Measurements from ENCODE around the gene CSNK1G2. TPM values are rescaled to one million over a fixed set of nuclear protein-coding genes. Genes with fewer than 3 reads are reported as not detected.

CSNK1G2 gene
- total RNA-seq, 4 donors from 2014 or later, result 75.0 to 321 (median 140) TPM

- no peaks in the 10 kb centered on the region for H3K9me3 ChIP-seq
- no peak overlapping the region for H3K4me3 ChIP-seq
- 77 to 88% methylated on average over 6 of the region's 6 CpGs for WGBS, 2 donors (ENCODE audit: low coverage in 1 of 2)
- no peak for DNase-seq
- intact Hi-C loops (cut with DNase I; ENCODE audit: low total_unique reads) (no loop called here), in situ Hi-C loops (cut with MboI; ENCODE audit: low pct_ligation_motif_present in 1 of 4, low pct_unique_long_range_greater_than_20kb in 1 of 4, low sequenced_read_pairs in 3 of 4) (no loop called here)
- TF ChIP-seq POLR2AphosphoS5 (IDR thresholded peaks at IDR 0.05), result no peak
- TF ChIP-seq EP300 (IDR thresholded peaks at IDR 0.05; ENCODE audit: low read depth), result no peak
- no peak for TF ChIP-seq CTCF (IDR thresholded peaks at IDR 0.05)
- no peak for TF ChIP-seq POLR2A (IDR thresholded peaks at IDR 0.05)
- H3K4me1 ChIP-seq, result peaks cover 0 to 35% (median 28%) of the 10 kb centered on the region in 4 donors
- H3K36me3 ChIP-seq, result no peaks in the 10 kb centered on the region
- no peaks in the 10 kb centered on the region for H3K27me3 ChIP-seq
- H3K27ac ChIP-seq, result peak overlapping the region; percentile 44 to 92 (median 72)
These were observed 38.0 kb upstream of the CSNK1G2 start for GRCh38 chr19:1902923-1903322.

GRCh38 chr19:1904860-1905109 lies 36.2 kb upstream of the CSNK1G2 start:
- in situ Hi-C loops (cut with MboI; ENCODE audit: low pct_ligation_motif_present in 1 of 4, low pct_unique_long_range_greater_than_20kb in 1 of 4, low sequenced_read_pairs in 3 of 4), result no loop called here
- DNase-seq, result no peak
- WGBS, 2 donors (ENCODE audit: low coverage in 1 of 2), result 29% methylated on average over 8 of the region's 8 CpGs; no CpG with 5 or more reads in 1 of the 2 donors
- intact Hi-C loops (cut with DNase I; ENCODE audit: low total_unique reads), result no loop called here
- no peaks in the 10 kb centered on the region for H3K27me3 ChIP-seq
- H3K4me3 ChIP-seq, result peak overlapping the region in 1 of 4 donors; percentile 86
- peak overlapping the region; percentile 88 to 92 (median 92) for H3K27ac ChIP-seq
- H3K4me1 ChIP-seq, result peaks cover 7 to 52% (median 46%) of the 10 kb centered on the region in 4 donors
- TF ChIP-seq POLR2A (IDR thresholded peaks at IDR 0.05) (no peak), EP300 (IDR thresholded peaks at IDR 0.05; ENCODE audit: low read depth) (no peak), POLR2AphosphoS5 (IDR thresholded peaks at IDR 0.05) (no peak), CTCF (IDR thresholded peaks at IDR 0.05) (no peak)
- no peaks in the 10 kb centered on the region for H3K9me3 ChIP-seq
- H3K36me3 ChIP-seq, result no peaks in the 10 kb centered on the region

- H3K27ac ChIP-seq, result peak within 1 kb of the TSS; percentile 88 to 92 (median 92)
- no peaks in the 10 kb centered on the region for H3K36me3 ChIP-seq
- in situ Hi-C loops (cut with MboI; ENCODE audit: low pct_ligation_motif_present in 1 of 4, low pct_unique_long_range_greater_than_20kb in 1 of 4, low sequenced_read_pairs in 3 of 4) (no loop called here), intact Hi-C loops (cut with DNase I; ENCODE audit: low total_unique reads) (no loop called here)
- no peaks in the 10 kb centered on the region for H3K27me3 ChIP-seq
- no peaks in the 10 kb centered on the region for H3K9me3 ChIP-seq
- H3K4me1 ChIP-seq, result peaks cover 11 to 56% (median 48%) of the 10 kb centered on the region in 4 donors
- TF ChIP-seq POLR2AphosphoS5 (IDR thresholded peaks at IDR 0.05), result peak; percentile 81 to 95 (median 90)
- TF ChIP-seq CTCF (IDR thresholded peaks at IDR 0.05), result peak in 1 of 5 experiments; percentile 30
- no peak for TF ChIP-seq EP300 (IDR thresholded peaks at IDR 0.05; ENCODE audit: low read depth)
- TF ChIP-seq POLR2A (IDR thresholded peaks at IDR 0.05), result peak; percentile 91
- peak; percentile 99 for DNase-seq
- peak within 1 kb of the TSS; percentile 58 to 86 (median 74) for H3K4me3 ChIP-seq
- 0% methylated on average over 41 of the region's 92 CpGs; no CpG with 5 or more reads in 1 of the 2 donors for WGBS, 2 donors (ENCODE audit: low coverage in 1 of 2)
These were observed 35.7 kb upstream of the CSNK1G2 start, which contains the start of the genes ADAT3 and SCAMP4 for GRCh38 chr19:1905110-1905862. Gene ADAT3 (plus strand): TSS chr19:1905399. CDS start chr19:1912048, 6,649 bp downstream. Gene SCAMP4 (plus strand): TSS chr19:1905399. CDS start chr19:1915020, 9,621 bp downstream.

GRCh38 chr19:1905863-1906375 lies 35.1 kb upstream of the CSNK1G2 start:
- intact Hi-C loops (cut with DNase I; ENCODE audit: low total_unique reads), result no loop called here
- 71 to 85% methylated on average over 4 to 15 of the region's 15 CpGs for WGBS, 2 donors (ENCODE audit: low coverage in 1 of 2)

More at GRCh38 chr19:1905863-1906375, 35.1 kb upstream of the CSNK1G2 start:
- Histone ChIP-seq H3K4me1 (peaks cover 11 to 56% (median 48%) of the 10 kb centered on the region in 4 donors), H3K36me3 (no peaks in the 10 kb centered on the region), H3K27ac (peak overlapping the region; percentile 88 to 92 (median 92)), H3K4me3 (peak overlapping the region; percentile 58 to 86 (median 74)), H3K27me3 (no peaks in the 10 kb centered on the region), H3K9me3 (no peaks in the 10 kb centered on the region)
- no peak for DNase-seq
- in situ Hi-C loops (cut with MboI; ENCODE audit: low pct_ligation_motif_present in 1 of 4, low pct_unique_long_range_greater_than_20kb in 1 of 4, low sequenced_read_pairs in 3 of 4), result no loop called here
- TF ChIP-seq POLR2AphosphoS5 (IDR thresholded peaks at IDR 0.05) (no peak), POLR2A (IDR thresholded peaks at IDR 0.05) (no peak), EP300 (IDR thresholded peaks at IDR 0.05; ENCODE audit: low read depth) (no peak), CTCF (IDR thresholded peaks at IDR 0.05) (no peak)
